ENCODE results near the gene LBH.
"Not testable (repeated sequence)": the region's sequence is repeated elsewhere in the genome, so short reads cannot be mapped to it uniquely, and the experiment has no call there.

The LBH gene

GRCh38 chr2:30262716-30263309, 31.5 kb downstream of the LBH start:
- Histone ChIP-seq H3K9me3 (replicated peaks in 1 of 11) (peaks cover 10 to 18% (median 15%) of the 10 kb centered on the region in 11 experiments), H3K27ac (no peak overlapping the region), H3K36me3 (peaks cover 16 to 30% (median 28%) of the 10 kb centered on the region in 11 experiments), H3K4me1 (peaks cover 20 to 39% (median 25%) of the 10 kb centered on the region in 10 experiments), H3K4me2 (no peak overlapping the region), H4K20me1 (no peaks in the 10 kb centered on the region), H3K9ac (no peak overlapping the region), H3K27me3 (no peaks in the 10 kb centered on the region), H3K4me3 (no peak overlapping the region)
- no peak for TF ChIP-seq Cebpa-rat (IDR thresholded peaks at IDR 0.05)

GRCh38 chr2:30264274-30264673, 32.9 kb downstream of the LBH start:
- H3K9me3 ChIP-seq (replicated peaks in 1 of 11): peaks cover 10 to 18% (median 15%) of the 10 kb centered on the region in 11 experiments
- peaks cover 1 to 15% (median 13%) of the 10 kb centered on the region in 11 experiments; a peak in 19 of 22 replicates for H3K36me3 ChIP-seq
- H4K20me1 ChIP-seq: no peaks in the 10 kb centered on the region
- peaks cover 20 to 47% (median 25%) of the 10 kb centered on the region in 10 experiments for H3K4me1 ChIP-seq
- TF ChIP-seq Cebpa-rat (IDR thresholded peaks at IDR 0.05): no peak
- no peaks in the 10 kb centered on the region for H3K27me3 ChIP-seq
- H3K27ac ChIP-seq: no peak overlapping the region; a peak in 2 of 22 replicates
- H3K4me3 ChIP-seq: no peak overlapping the region
- H3K4me2 ChIP-seq: peak overlapping the region in 2 of 11 experiments; percentile 79 to 80; a peak in 4 of 22 replicates
- no peak overlapping the region for H3K9ac ChIP-seq

- Histone ChIP-seq H3K9ac (peak overlapping the region in 8 of 11 experiments; percentile 11 to 59 (median 54); a peak in 12 of 22 replicates), H3K4me3 (peak overlapping the region in 1 of 10 experiments; percentile 5; a peak in 1 of 20 replicates), H3K9me3 (replicated peaks in 1 of 11) (peaks cover 10 to 18% (median 15%) of the 10 kb centered on the region in 11 experiments), H3K27ac (peak overlapping the region; percentile 37 to 78 (median 71); a peak in 21 of 22 replicates), H4K20me1 (no peaks in the 10 kb centered on the region), H3K4me1 (peaks cover 20 to 54% (median 25%) of the 10 kb centered on the region in 10 experiments), H3K4me2 (peak overlapping the region; percentile 77 to 91 (median 80)), H3K27me3 (no peaks in the 10 kb centered on the region), H3K36me3 (peaks cover 0 to 6% (median 3%) of the 10 kb centered on the region in 11 experiments; a peak in 6 of 22 replicates)
- no peak for TF ChIP-seq Cebpa-rat (IDR thresholded peaks at IDR 0.05)
These were observed 34.0 kb downstream of the LBH start for GRCh38 chr2:30265052-30266015.

- Histone ChIP-seq H3K27me3 (no peaks in the 10 kb centered on the region), H3K36me3 (peaks cover 0 to 4% (median 0%) of the 10 kb centered on the region in 11 experiments; a peak in 1 of 22 replicates), H3K4me1 (peaks cover 22 to 62% (median 26%) of the 10 kb centered on the region in 10 experiments), H3K4me3 (peak overlapping the region in 2 of 10 experiments; percentile 6 to 35; a peak in 4 of 20 replicates), H4K20me1 (no peaks in the 10 kb centered on the region), H3K4me2 (peak overlapping the region; percentile 77 to 91 (median 80)), H3K9me3 (replicated peaks in 1 of 11) (peaks cover 10 to 18% (median 15%) of the 10 kb centered on the region in 11 experiments), H3K27ac (peak overlapping the region; percentile 37 to 78 (median 71); a peak in 21 of 22 replicates), H3K9ac (peak overlapping the region; percentile 5 to 63 (median 54); a peak in 18 of 22 replicates)
- no peak for TF ChIP-seq Cebpa-rat (IDR thresholded peaks at IDR 0.05)
These were observed 34.8 kb downstream of the LBH start for GRCh38 chr2:30266051-30266621.

- Histone ChIP-seq H3K36me3 (peaks cover 0 to 4% (median 0%) of the 10 kb centered on the region in 11 experiments; a peak in 1 of 22 replicates), H3K27me3 (no peaks in the 10 kb centered on the region), H3K4me3 (peak overlapping the region in 2 of 10 experiments; percentile 6 to 35; a peak in 2 of 20 replicates), H3K9me3 (replicated peaks in 1 of 11) (peaks cover 7 to 15% (median 12%) of the 10 kb centered on the region in 11 experiments), H3K27ac (peak overlapping the region in 10 of 11 experiments; percentile 37 to 78 (median 72); a peak in 16 of 22 replicates), H4K20me1 (no peaks in the 10 kb centered on the region), H3K9ac (peak overlapping the region in 6 of 11 experiments; percentile 51 to 63 (median 55); a peak in 7 of 22 replicates), H3K4me2 (peak overlapping the region; percentile 77 to 91 (median 80)), H3K4me1 (peaks cover 22 to 68% (median 29%) of the 10 kb centered on the region in 10 experiments)
- TF ChIP-seq Cebpa-rat (IDR thresholded peaks at IDR 0.05): no peak
These were observed 35.4 kb downstream of the LBH start for GRCh38 chr2:30266705-30267104.

GRCh38 chr2:30267161-30267975, 36.0 kb downstream of the LBH start:
- H4K20me1 ChIP-seq: no peaks in the 10 kb centered on the region
- H3K36me3 ChIP-seq: no peaks in the 10 kb centered on the region
- H3K27me3 ChIP-seq: no peaks in the 10 kb centered on the region
- H3K4me1 ChIP-seq: peaks cover 22 to 71% (median 29%) of the 10 kb centered on the region in 10 experiments
- H3K4me3 ChIP-seq: no peak overlapping the region
- TF ChIP-seq Cebpa-rat (IDR thresholded peaks at IDR 0.05): no peak
- no peak overlapping the region for H3K9ac ChIP-seq
- peak overlapping the region in 3 of 11 experiments; percentile 74 to 78 (median 75); a peak in 5 of 22 replicates for H3K27ac ChIP-seq
- peak overlapping the region; percentile 77 to 91 (median 80) for H3K4me2 ChIP-seq
- peaks cover under 1 to 9% (median 5%) of the 10 kb centered on the region in 11 experiments; a peak in 18 of 22 replicates for H3K9me3 ChIP-seq (replicated peaks in 1 of 11)

- H3K36me3 ChIP-seq: no peaks in the 10 kb centered on the region
- no peak overlapping the region for H3K4me2 ChIP-seq
- no peak overlapping the region for H3K9ac ChIP-seq
- TF ChIP-seq Cebpa-rat (IDR thresholded peaks at IDR 0.05): no peak
- H3K4me3 ChIP-seq: no peak overlapping the region
- no peak overlapping the region for H3K27ac ChIP-seq
- H3K27me3 ChIP-seq: no peaks in the 10 kb centered on the region
- H3K4me1 ChIP-seq: peaks cover 22 to 71% (median 29%) of the 10 kb centered on the region in 10 experiments
- no peaks in the 10 kb centered on the region for H3K9me3 ChIP-seq (replicated peaks in 1 of 11)
- H4K20me1 ChIP-seq: no peaks in the 10 kb centered on the region
These were observed 37.0 kb downstream of the LBH start for GRCh38 chr2:30268296-30268871.

- peaks cover 22 to 67% (median 29%) of the 10 kb centered on the region in 10 experiments for H3K4me1 ChIP-seq
These were observed 37.9 kb downstream of the LBH start for GRCh38 chr2:30269114-30269770.

More at GRCh38 chr2:30269114-30269770, 37.9 kb downstream of the LBH start:
- H3K9me3 ChIP-seq (replicated peaks in 1 of 11); H3K27me3 ChIP-seq; H3K9ac ChIP-seq; H3K36me3 ChIP-seq; H3K4me3 ChIP-seq; H4K20me1 ChIP-seq; H3K27ac ChIP-seq: not testable (repeated sequence)
- H3K4me2 ChIP-seq: peak overlapping the region in 2 of 11 experiments; percentile 6 to 44; a peak in 2 of 22 replicates
